OCI-LY3 (cell line): ENCODE measurements around the gene ZDHHC24.

Source experiments
- H2AFZ ChIP-seq: fragments of 200-600, 300-600 bp; shearing (Covaris generic); 2 replicates; pipeline ENCODE4 v1.6.0; 2014; ENCODE audit warnings: antibody characterized with exemption, low read depth, low read length
- H3K27ac ChIP-seq: fragments of 200-600, 300-600 bp; sonication (generic); 2 replicates; pipeline ENCODE4 v1.5.1; 2014; ENCODE audit warnings: mild to moderate bottlenecking, low read length, moderate library complexity, mixed read lengths
- H3K27me3 ChIP-seq: fragments of 200-600, 300-600 bp; sonication (generic); 2 replicates; pipeline ENCODE4 v1.6.1; 2014; ENCODE audit warnings: low read depth, low read length, mixed read lengths
- H3K36me3 ChIP-seq: fragments of 200-600, 300-600 bp; sonication (generic); replicated peaks from 2 replicates; pipeline ENCODE3; 2014; ENCODE audit warnings: low read depth, low read length, mixed read lengths
- H3K4me1 ChIP-seq: fragments of 300-600, 200-600 bp; sonication (generic); 2 replicates; pipeline ENCODE4 v1.6.1; 2014; ENCODE audit warnings: low read length, mixed read lengths
- H3K4me2 ChIP-seq: fragments of 200-600, 300-600 bp; sonication (generic); 2 replicates; pipeline ENCODE4 v1.6.1; 2014; ENCODE audit warnings: low read length, mixed read lengths
- H3K4me3 ChIP-seq: fragments of 300-600, 200-600 bp; sonication (generic); 2 replicates; pipeline ENCODE4 v1.5.1; 2014; ENCODE audit warnings: antibody characterized with exemption, mild to moderate bottlenecking, low read length, moderate library complexity
- H3K79me2 ChIP-seq: fragments of 300-600, 200-600 bp; shearing (Covaris generic); 2 replicates; pipeline ENCODE4 v1.6.1; 2014; ENCODE audit warnings: mild to moderate bottlenecking, low read length, mixed read lengths
- H3K9ac ChIP-seq: fragments of 300-600, 200-600 bp; shearing (Covaris generic); 2 replicates; pipeline ENCODE4 v1.6.0; 2014; ENCODE audit warnings: mild to moderate bottlenecking, low read length, moderate library complexity
- H3K9me3 ChIP-seq: fragments of 200-600, 300-600 bp; shearing (Covaris generic); 2 replicates; pipeline ENCODE4 v1.6.1; 2014; ENCODE audit warnings: low read length, mixed read lengths; ENCODE audit not compliant: insufficient read depth
- H4K20me1 ChIP-seq: fragments of 200-600, 300-600 bp; sonication (generic); 2 replicates; pipeline ENCODE4 v1.6.1; 2016; ENCODE audit warnings: low read length, mixed read lengths; ENCODE audit not compliant: insufficient read depth
- EZH2phosphoT487 ChIP-seq: fragments of 200-600 bp; shearing (Covaris generic); IDR thresholded peaks from 2 replicates; pipeline ENCODE4 v1.6.1; 2018; ENCODE audit warnings: antibody characterized with exemption, mixed run types, low read depth
- TF ChIP-seq, protein P1 (sequence below): fragments of 200-600, 300-600 bp; sonication (generic); IDR thresholded peaks from 2 replicates; pipeline ENCODE4 v1.5.1; 2014; ENCODE audit warnings: antibody characterized with exemption, low read length, low read depth

Gene ZDHHC24

DNA sequence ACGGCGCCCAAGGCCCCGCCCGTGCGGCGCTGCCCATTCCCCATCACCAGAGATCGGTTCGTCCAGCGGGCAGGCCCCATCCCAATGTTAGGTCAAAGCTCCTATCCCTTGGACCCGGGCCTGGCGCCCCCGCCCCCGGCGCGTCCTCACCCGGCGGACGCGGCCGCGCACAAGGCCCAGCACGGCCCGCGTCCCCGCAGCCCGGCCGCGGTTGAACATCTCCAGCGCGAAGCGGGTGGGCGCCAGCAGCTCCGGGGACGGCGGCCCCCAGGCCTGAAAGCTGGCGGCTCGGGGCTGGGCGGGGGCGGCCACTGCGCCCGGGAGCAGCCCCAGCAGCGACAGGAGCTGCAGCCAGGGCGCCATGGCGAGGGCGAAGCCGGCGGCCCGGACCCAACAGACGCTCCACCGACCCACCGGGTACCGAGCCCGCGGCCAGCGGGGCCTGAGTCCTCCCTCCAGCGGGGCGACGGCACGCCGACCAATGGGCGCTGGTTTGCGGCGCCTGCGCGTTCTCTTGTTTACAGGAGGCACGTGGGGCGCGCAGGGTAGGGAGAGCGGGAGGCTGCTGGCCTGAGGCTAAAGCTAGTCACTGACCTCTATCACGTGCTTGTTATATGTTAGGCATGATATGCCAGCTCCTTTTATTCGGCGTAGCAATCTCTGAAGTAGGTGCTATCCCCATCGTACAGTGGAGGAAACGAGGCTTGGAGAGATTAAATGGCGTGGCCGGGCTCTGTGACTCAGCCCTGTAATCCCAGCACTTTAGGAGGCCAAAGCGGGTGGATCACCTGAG is 22.5 kb upstream of the ZDHHC24 start, which contains the start of gene CTSF:
Gene CTSF (minus strand): TSS at position 483 of the 793 bp plus-strand sequence. CDS start 120 bp downstream, at position 363.
- H3K79me2 ChIP-seq = no peaks in the 10 kb centered on the region
- H3K4me3 ChIP-seq = no peak within 1 kb of the TSS
- no peaks in the 10 kb centered on the region for H4K20me1 ChIP-seq
- H2AFZ ChIP-seq = no peak within 1 kb of the TSS
- no peaks in the 10 kb centered on the region for H3K9me3 ChIP-seq
- no peak within 1 kb of the TSS for H3K9ac ChIP-seq
- H3K36me3 ChIP-seq = no peaks in the 10 kb centered on the region
- no peak within 1 kb of the TSS for H3K4me2 ChIP-seq
- H3K27ac ChIP-seq = no peak within 1 kb of the TSS
- no peak for TF ChIP-seq EZH2phosphoT487
- TF ChIP-seq, protein P1, sequence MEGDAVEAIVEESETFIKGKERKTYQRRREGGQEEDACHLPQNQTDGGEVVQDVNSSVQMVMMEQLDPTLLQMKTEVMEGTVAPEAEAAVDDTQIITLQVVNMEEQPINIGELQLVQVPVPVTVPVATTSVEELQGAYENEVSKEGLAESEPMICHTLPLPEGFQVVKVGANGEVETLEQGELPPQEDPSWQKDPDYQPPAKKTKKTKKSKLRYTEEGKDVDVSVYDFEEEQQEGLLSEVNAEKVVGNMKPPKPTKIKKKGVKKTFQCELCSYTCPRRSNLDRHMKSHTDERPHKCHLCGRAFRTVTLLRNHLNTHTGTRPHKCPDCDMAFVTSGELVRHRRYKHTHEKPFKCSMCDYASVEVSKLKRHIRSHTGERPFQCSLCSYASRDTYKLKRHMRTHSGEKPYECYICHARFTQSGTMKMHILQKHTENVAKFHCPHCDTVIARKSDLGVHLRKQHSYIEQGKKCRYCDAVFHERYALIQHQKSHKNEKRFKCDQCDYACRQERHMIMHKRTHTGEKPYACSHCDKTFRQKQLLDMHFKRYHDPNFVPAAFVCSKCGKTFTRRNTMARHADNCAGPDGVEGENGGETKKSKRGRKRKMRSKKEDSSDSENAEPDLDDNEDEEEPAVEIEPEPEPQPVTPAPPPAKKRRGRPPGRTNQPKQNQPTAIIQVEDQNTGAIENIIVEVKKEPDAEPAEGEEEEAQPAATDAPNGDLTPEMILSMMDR = no peak
- H3K4me1 ChIP-seq = no peaks in the 10 kb centered on the region
- H3K27me3 ChIP-seq = 0 out of 2 replicates have a peak, but pooled peaks cover 5% of the 10 kb centered on the region

DNA sequence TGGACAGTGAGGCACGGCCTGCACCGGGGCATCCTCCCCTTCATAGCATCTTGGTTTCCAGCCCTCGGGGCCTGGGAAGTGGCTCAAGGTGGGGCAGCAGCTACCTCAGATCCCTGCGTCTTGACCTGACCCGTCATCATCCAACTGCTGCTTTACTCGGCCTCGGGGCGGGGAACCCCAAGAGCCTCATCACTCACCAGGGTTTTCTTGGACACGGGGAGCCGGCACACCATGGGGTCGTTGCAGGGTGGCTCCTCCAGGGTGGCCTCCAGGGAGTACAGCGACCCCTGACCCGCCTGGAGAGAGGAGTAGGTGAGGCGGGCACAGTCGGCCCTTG is 21.9 kb upstream of the ZDHHC24 start:
- TF ChIP-seq EZH2phosphoT487 = no peak
- TF ChIP-seq, protein P1 = no peak
- Histone ChIP-seq H2AFZ (no peak overlapping the region), H3K9ac (no peak overlapping the region), H3K27me3 (0 out of 2 replicates have a peak, but pooled peaks cover 5% of the 10 kb centered on the region), H3K4me1 (no peaks in the 10 kb centered on the region), H3K36me3 (no peaks in the 10 kb centered on the region), H3K9me3 (no peaks in the 10 kb centered on the region), H3K79me2 (no peaks in the 10 kb centered on the region), H4K20me1 (no peaks in the 10 kb centered on the region), H3K27ac (no peak overlapping the region), H3K4me3 (no peak overlapping the region), H3K4me2 (no peak overlapping the region)

DNA sequence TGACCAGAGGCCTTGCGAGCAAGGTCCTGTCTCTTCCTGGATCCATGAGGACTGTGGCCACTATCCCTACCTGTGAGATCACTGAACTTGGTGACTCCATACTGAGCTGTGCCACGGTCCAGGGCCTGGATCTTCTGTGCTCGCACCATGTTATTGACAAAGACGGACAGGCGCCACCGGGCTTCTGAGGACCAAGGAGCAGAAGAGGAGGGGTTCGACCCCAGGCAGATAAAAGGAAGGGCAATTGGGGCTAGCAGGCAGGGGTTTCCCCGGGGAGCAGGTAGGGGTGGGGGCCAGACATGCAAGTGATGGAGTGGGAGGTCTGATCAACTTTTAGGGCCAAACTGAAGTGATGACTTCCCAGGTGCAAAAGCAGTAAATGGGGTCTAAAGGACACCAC is 20.4 kb upstream of the ZDHHC24 start:
- Histone ChIP-seq H3K36me3 (no peaks in the 10 kb centered on the region), H4K20me1 (no peaks in the 10 kb centered on the region), H3K27me3 (0 out of 2 replicates have a peak, but pooled peaks cover 5% of the 10 kb centered on the region), H3K9me3 (no peaks in the 10 kb centered on the region), H3K9ac (no peak overlapping the region), H3K79me2 (no peaks in the 10 kb centered on the region), H3K4me3 (no peak overlapping the region), H3K4me1 (no peaks in the 10 kb centered on the region), H3K27ac (no peak overlapping the region), H3K4me2 (no peak overlapping the region), H2AFZ (no peak overlapping the region)
- no peak for TF ChIP-seq EZH2phosphoT487
- TF ChIP-seq, protein P1 = no peak

DNA sequence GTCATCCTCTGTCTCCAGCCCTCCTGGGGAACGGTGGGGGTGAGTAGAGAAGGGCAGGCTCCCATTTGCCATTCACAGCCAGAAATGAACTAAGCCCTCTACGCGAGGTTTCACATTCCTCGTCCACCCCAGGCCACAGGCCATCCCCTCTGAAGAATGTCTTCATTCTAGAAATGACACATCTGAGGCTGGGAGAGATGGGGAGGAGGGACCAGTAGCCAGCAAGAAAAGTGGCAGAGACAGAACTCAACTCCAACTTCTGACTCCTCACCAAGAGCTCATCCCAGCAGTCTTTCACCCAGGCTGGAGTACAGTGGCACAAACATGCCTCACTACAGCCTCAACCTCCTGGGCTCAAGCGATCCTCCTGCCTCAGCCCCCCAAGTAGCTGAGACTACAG is 19.1 kb upstream of the ZDHHC24 start:
- Histone ChIP-seq H3K36me3 (no peaks in the 10 kb centered on the region), H3K27ac (no peak overlapping the region), H3K79me2 (no peaks in the 10 kb centered on the region), H3K9ac (no peak overlapping the region), H3K4me1 (no peaks in the 10 kb centered on the region), H3K9me3 (no peaks in the 10 kb centered on the region), H3K4me3 (no peak overlapping the region), H2AFZ (no peak overlapping the region), H3K27me3 (no peaks in the 10 kb centered on the region), H4K20me1 (no peaks in the 10 kb centered on the region), H3K4me2 (no peak overlapping the region)
- TF ChIP-seq, protein P1 = no peak
- no peak for TF ChIP-seq EZH2phosphoT487
